Transverse colon (tissue), 4 donors: Measurements from ENCODE around the gene PTPRE. TPM values are rescaled to one million over a fixed set of nuclear protein-coding genes. Genes with fewer than 3 reads are reported as not detected.

Experiments
- DNase-seq: peaks from one replicate; pipeline ENCODE4 v3.0.0-alpha.2; 2019
- H3K27ac ChIP-seq, 4 donors: fragments of 200-600 bp; sonication (generic); 2 replicates each; pipeline ENCODE4 v1.5.1; 2016 to 2018; ENCODE audit warnings: inconsistent platforms in 4 of 4
- H3K27me3 ChIP-seq: fragments of 200-600 bp; sonication (generic); 2 replicates; pipeline ENCODE4 v1.5.1; 2017; ENCODE audit warnings: inconsistent platforms
- H3K36me3 ChIP-seq, 4 donors: fragments of 200-600 bp; sonication (generic); 2 replicates each; pipeline ENCODE4 v1.5.1; 2017 to 2019; ENCODE audit warnings: inconsistent platforms in 4 of 4
- H3K4me1 ChIP-seq, 4 donors: fragments of 200-600 bp; sonication (generic); 2 replicates each; pipeline ENCODE4 v1.5.1; 2017 to 2020; ENCODE audit warnings: inconsistent platforms in 4 of 4
- H3K4me3 ChIP-seq, 4 donors: fragments of 200-600 bp; sonication (generic); 1 replicate in 1 of 4; 2 replicates in 3 of 4; pipeline versions ENCODE4 v1.5.1 to v1.6.1; 2017 to 2019; ENCODE audit warnings: inconsistent platforms in 4 of 4
- H3K9me3 ChIP-seq, 2 donors: fragments of 200-600 bp; sonication (generic); 2 replicates each; pipeline ENCODE4 v1.5.1; 2017 to 2019; ENCODE audit warnings: inconsistent platforms in 2 of 2
- CTCF ChIP-seq, 5 experiments: fragments of 200-600 bp in 3 of 5; fragments of 450-650 bp in 2 of 5; sonication (generic) in 3 of 5; IDR thresholded peaks; 1 replicate in 2 of 5; 2 replicates in 3 of 5; pipeline ENCODE4 v1.5.1; 2016 to 2017; ENCODE audit warnings: antibody characterized with exemption in 5 of 5, inconsistent platforms in 3 of 5, mild to moderate bottlenecking in 2 of 5, moderate library complexity in 1 of 5
- EP300 ChIP-seq: sonication (generic); formaldehyde crosslinking; IDR thresholded peaks from one replicate; pipeline ENCODE4 v1.6.1; 2017; ENCODE audit warnings: antibody characterized with exemption, low read depth
- POLR2A ChIP-seq: fragments of 450-650 bp; IDR thresholded peaks from one replicate; pipeline ENCODE4 v1.6.1; 2016; ENCODE audit warnings: antibody characterized with exemption, mild to moderate bottlenecking, moderate library complexity
- POLR2AphosphoS5 ChIP-seq, 3 donors: sonication (generic); formaldehyde crosslinking; IDR thresholded peaks; one replicate each; pipeline ENCODE4 v1.6.1; 2016; ENCODE audit warnings: antibody characterized with exemption in 3 of 3
- WGBS, 2 donors: methylation state at CpG; one replicate each; pipeline ENCODE4 v1.1.5; 2018; ENCODE audit warnings: low coverage in 1 of 2; 5-methylcytosine and 5-hydroxymethylcytosine counted together
- in situ Hi-C, 4 donors: fragments of 200-750 bp; cut with MboI; loops; one replicate each; pipeline versions ENCODE4 v1.15.0 to v1.15.1; 2017; ENCODE audit warnings: low sequenced_read_pairs in 3 of 4, low pct_ligation_motif_present in 1 of 4, low pct_unique_long_range_greater_than_20kb in 1 of 4
- intact Hi-C: fragments of 100-400 bp; cut with DNase I; formaldehyde crosslinking; loops from one replicate; pipeline ENCODE4 v1.15.1; 2023; ENCODE audit warnings: low total_unique reads
- total RNA-seq, 4 donors: library from RNA; depleted of rRNA; stranded (reverse); fragments of >200 nt; gene quantifications; one replicate each; pipeline ENCODE4 v1.1.0, GENCODE V29; 2016

PTPRE gene
- total RNA-seq, 4 donors from 2014 or later = 25.7 to 43.6 (median 26.7) TPM

- no peak overlapping the region for H3K4me3 ChIP-seq
- H3K36me3 ChIP-seq = peaks cover 0 to 5% (median 0%) of the 10 kb centered on the region in 4 donors
- peaks cover 0 to 29% (median 4%) of the 10 kb centered on the region in 4 donors for H3K4me1 ChIP-seq
- WGBS, 2 donors = 67 to 74% methylated on average over 13 to 19 of the region's 19 CpGs
- H3K27me3 ChIP-seq = no peaks in the 10 kb centered on the region
- TF ChIP-seq EP300 (no peak), POLR2AphosphoS5 (IDR thresholded peaks at IDR 0.05) (peak in 2 of 3 donors; percentile 8 to 15), CTCF (IDR thresholded peaks at IDR 0.05) (no peak), POLR2A (no peak)
- peak; percentile 58 for DNase-seq
- in situ Hi-C loops (no loop called here), intact Hi-C loops (no loop called here)
- H3K9me3 ChIP-seq = no peaks in the 10 kb centered on the region
- H3K27ac ChIP-seq = peak overlapping the region; percentile 61 to 75 (median 68)
Observed at GRCh38 chr10:128062881-128063563, 156.1 kb downstream of the PTPRE start.

- peaks cover 0 to 5% (median 0%) of the 10 kb centered on the region in 4 donors for H3K36me3 ChIP-seq
- no peak for DNase-seq
- no peaks in the 10 kb centered on the region for H3K9me3 ChIP-seq
- WGBS, 2 donors = 80% methylated on average over 7 of the region's 7 CpGs; no CpG with 5 or more reads in 1 of the 2 donors
- H3K27me3 ChIP-seq = no peaks in the 10 kb centered on the region
- intact Hi-C loops = no loop called here
- in situ Hi-C loops = no loop called here
- no peak overlapping the region for H3K4me3 ChIP-seq
- peak overlapping the region; percentile 61 to 75 (median 68) for H3K27ac ChIP-seq
- TF ChIP-seq EP300 (no peak), CTCF (IDR thresholded peaks at IDR 0.05) (no peak), POLR2AphosphoS5 (IDR thresholded peaks at IDR 0.05) (no peak), POLR2A (no peak)
- peaks cover 0 to 29% (median 4%) of the 10 kb centered on the region in 4 donors for H3K4me1 ChIP-seq
Observed at GRCh38 chr10:128063736-128064107, 156.8 kb downstream of the PTPRE start.

GRCh38 chr10:128064108-128064969, 157.4 kb downstream of the PTPRE start:
- peaks cover 0 to 29% (median 4%) of the 10 kb centered on the region in 4 donors for H3K4me1 ChIP-seq
- H3K27me3 ChIP-seq = no peaks in the 10 kb centered on the region
- DNase-seq = peak; percentile 63
- no peak overlapping the region for H3K4me3 ChIP-seq
- peak overlapping the region; percentile 61 to 75 (median 68) for H3K27ac ChIP-seq
- no peak for TF ChIP-seq CTCF (IDR thresholded peaks at IDR 0.05)
- TF ChIP-seq POLR2AphosphoS5 (IDR thresholded peaks at IDR 0.05) = peak in 2 of 3 donors; percentile 7 to 16
- intact Hi-C loops = no loop called here
- H3K36me3 ChIP-seq = peaks cover 0 to 5% (median 0%) of the 10 kb centered on the region in 4 donors
- 39 to 52% methylated on average over 3 to 10 of the region's 11 CpGs for WGBS, 2 donors
- H3K9me3 ChIP-seq = no peaks in the 10 kb centered on the region
- in situ Hi-C loops = no loop called here

- H3K4me1 ChIP-seq = peaks cover 0 to 29% (median 4%) of the 10 kb centered on the region in 4 donors
- no peaks in the 10 kb centered on the region for H3K27me3 ChIP-seq
- intact Hi-C loops (no loop called here), in situ Hi-C loops (no loop called here)
- peak overlapping the region; percentile 61 to 75 (median 68) for H3K27ac ChIP-seq
- H3K4me3 ChIP-seq = no peak overlapping the region
- WGBS, 2 donors = 66% methylated on average over 17 of the region's 17 CpGs; no CpG with 5 or more reads in 1 of the 2 donors
- no peak for DNase-seq
- H3K36me3 ChIP-seq = peaks cover 0 to 5% (median 0%) of the 10 kb centered on the region in 4 donors
- TF ChIP-seq EP300 (no peak), CTCF (IDR thresholded peaks at IDR 0.05) (no peak), POLR2AphosphoS5 (IDR thresholded peaks at IDR 0.05) (no peak), POLR2A (no peak)
- H3K9me3 ChIP-seq = no peaks in the 10 kb centered on the region
Observed at GRCh38 chr10:128064970-128065580, 158.2 kb downstream of the PTPRE start.
